ENCODE results near the gene FOXR2. TPM values are rescaled to one million over a fixed set of nuclear protein-coding genes. Genes with fewer than 3 reads are reported as not detected.

Gene FOXR2, protein sequence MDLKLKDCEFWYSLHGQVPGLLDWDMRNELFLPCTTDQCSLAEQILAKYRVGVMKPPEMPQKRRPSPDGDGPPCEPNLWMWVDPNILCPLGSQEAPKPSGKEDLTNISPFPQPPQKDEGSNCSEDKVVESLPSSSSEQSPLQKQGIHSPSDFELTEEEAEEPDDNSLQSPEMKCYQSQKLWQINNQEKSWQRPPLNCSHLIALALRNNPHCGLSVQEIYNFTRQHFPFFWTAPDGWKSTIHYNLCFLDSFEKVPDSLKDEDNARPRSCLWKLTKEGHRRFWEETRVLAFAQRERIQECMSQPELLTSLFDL
- total RNA-seq, result not detected
- long read RNA-seq, result 0 reads

DNA sequence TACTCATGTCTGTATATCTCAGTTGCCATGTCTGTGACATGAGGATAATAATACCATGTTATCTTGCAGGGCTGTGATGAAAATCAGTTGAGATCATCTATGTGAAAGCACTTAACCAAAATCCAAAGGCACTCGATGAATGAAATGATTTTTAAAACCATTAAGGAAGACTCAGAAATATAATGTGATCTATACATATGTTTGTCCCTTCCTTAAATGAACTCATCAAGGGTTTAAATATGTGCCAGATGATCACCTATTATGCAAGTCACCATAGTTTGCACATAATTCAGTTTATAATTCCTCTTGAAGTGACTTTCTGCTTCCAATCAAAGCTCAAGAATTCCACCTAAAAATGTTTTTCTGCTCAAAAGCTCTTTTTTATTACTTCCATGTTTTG lies at the start of gene FOXR2:
Gene FOXR2, plus strand, starts transcription at position 301 of the 400 bp plus-strand sequence. CDS start 312 bp downstream, outside the sequence.
- ATAC-seq (no peak), DNase-seq (no peak)
- intact Hi-C loops (cut with DNase I, micrococcal nuclease), result no loop called here

DNA sequence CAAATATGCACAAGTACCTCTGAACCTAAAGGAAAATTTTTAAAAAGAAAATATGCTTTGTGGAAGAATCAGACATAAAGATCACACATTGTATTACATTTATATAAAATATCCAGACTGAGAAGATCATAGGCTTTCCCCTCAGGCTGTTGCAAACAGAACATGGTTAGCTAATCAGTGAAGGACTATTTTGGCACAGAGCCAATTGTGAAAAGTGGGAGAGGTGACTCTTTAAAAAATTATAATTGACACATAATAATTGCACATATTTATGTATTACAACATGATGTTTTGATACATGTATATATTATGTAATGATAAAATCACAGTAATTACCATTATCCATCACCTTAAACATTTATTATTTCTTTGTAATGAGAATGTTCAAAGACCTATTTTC lies 44.1 kb upstream of the FOXR2 start:
- intact Hi-C loops (cut with DNase I, micrococcal nuclease), result no loop called here
- no peak for ATAC-seq
- no peak for DNase-seq

DNA sequence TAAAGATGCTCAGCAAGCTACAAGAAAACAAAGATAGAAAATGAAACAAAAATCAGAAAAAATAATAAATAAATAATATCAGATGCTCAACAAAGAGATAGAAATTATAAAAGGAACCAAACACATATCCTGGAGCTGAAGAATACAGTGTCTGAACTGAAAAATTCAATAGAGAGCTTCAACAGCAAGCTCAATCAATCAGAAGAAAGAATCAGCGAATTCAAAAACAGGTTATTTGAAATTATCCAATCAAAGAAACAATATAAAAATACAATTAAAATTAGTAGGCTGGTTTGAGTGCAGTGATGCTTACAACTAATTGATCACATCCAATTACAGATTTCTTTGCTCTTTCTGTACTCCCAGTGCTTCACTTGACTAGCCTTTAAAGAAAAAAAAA lies 40.8 kb upstream of the FOXR2 start:
- ATAC-seq (no peak), DNase-seq (no peak)
- intact Hi-C loops (cut with DNase I, micrococcal nuclease), result no loop called here

DNA sequence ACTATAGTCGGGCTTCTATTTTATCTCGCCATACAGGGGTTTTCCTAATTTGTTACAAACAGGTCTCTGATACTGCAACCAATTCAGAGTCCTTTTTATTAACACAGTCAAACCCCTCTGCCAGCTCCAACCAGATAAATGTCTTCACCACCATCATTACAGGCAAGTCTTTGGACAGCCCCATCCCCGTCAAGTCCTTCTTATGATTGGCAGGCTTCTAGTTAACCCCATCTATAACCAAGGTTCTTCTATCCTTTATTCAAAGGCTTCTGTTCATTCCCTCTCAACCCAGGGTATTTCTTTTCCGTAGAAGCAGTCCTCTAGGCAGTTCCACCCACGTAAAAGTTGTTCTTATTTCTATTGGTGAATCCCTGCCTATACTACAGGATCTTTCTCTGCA lies 29.9 kb upstream of the FOXR2 start:
- intact Hi-C loops (cut with DNase I, micrococcal nuclease), result no loop called here
- no peak for ATAC-seq

GRCh38 chrX:55593756-55594257 lies 29.4 kb upstream of the FOXR2 start:
- ATAC-seq, result no peak
- DNase-seq, result no peak
- intact Hi-C loops (cut with DNase I, micrococcal nuclease), result no loop called here

More for the DNA sequence above, 29.9 kb upstream of the FOXR2 start:
- DNase-seq, result no peak

DNA sequence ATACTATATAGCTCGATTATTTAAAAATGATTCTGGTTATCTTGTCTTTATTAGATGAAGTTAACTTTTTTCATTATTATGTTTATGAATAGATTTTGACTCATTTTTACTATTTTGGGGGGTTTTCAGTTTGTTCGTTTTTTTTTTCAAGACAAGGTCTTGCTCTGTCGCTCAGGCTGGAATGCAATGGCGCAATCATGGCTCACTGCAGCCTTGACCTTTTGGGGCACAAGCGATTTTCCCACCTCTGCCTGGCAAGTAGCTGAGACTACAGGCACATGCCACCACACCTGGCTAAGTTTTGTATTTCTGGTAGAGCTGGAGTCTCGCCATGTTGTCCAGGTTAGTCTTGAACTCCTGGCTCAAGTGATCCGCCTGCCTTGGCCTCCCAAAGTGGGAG lies 24.9 kb upstream of the FOXR2 start:
- ATAC-seq (no peak), DNase-seq (no peak)
- intact Hi-C loops (cut with DNase I, micrococcal nuclease), result no loop called here

GRCh38 chrX:55619547-55619946 lies 3.7 kb upstream of the FOXR2 start:
- intact Hi-C loops (cut with DNase I, micrococcal nuclease), result no loop called here
- DNase-seq (no peak), ATAC-seq (no peak)

- ATAC-seq (no peak), DNase-seq (no peak)
Observed at GRCh38 chrX:55624403-55624802, 1.2 kb downstream of the FOXR2 start.

GRCh38 chrX:55636109-55636508 lies 12.9 kb downstream of the FOXR2 start:
- no peak for DNase-seq
- intact Hi-C loops (cut with DNase I, micrococcal nuclease), result no loop called here
- no peak for ATAC-seq

More at GRCh38 chrX:55624403-55624802, 1.2 kb downstream of the FOXR2 start:
- intact Hi-C loops (cut with DNase I, micrococcal nuclease), result no loop called here

DNA sequence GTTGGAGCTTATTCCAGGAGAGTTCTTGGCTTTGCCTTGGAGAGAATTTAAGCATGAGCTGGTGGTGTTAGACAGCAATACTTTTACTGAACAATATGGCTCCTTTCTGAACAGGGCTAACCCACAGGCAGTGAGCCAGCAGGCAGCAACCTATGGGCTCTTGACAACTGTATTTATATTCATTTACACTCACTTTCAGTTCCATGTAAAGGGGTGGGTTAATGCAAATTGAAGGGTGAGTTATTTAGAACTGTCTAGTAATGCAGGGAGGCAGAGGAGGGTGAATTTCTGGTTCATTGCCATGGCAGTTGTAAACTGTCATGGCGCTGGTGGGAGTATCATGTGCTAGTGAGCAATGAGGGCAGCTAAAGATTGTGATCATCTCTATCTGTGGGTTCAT lies 15.7 kb downstream of the FOXR2 start:
- DNase-seq (no peak), ATAC-seq (no peak)
- intact Hi-C loops (cut with DNase I, micrococcal nuclease), result no loop called here

- DNase-seq, result no peak
- ATAC-seq, result no peak
- intact Hi-C loops (cut with DNase I, micrococcal nuclease), result no loop called here
Observed at GRCh38 chrX:55640854-55641253, 17.7 kb downstream of the FOXR2 start.

GRCh38 chrX:55648434-55648833 lies 25.2 kb downstream of the FOXR2 start:
- intact Hi-C loops (cut with DNase I, micrococcal nuclease), result no loop called here
- DNase-seq, result no peak
- no peak for ATAC-seq

GRCh38 chrX:55659931-55660330 lies 36.7 kb downstream of the FOXR2 start:
- ATAC-seq, result no peak
- intact Hi-C loops (cut with DNase I, micrococcal nuclease), result no loop called here

DNA sequence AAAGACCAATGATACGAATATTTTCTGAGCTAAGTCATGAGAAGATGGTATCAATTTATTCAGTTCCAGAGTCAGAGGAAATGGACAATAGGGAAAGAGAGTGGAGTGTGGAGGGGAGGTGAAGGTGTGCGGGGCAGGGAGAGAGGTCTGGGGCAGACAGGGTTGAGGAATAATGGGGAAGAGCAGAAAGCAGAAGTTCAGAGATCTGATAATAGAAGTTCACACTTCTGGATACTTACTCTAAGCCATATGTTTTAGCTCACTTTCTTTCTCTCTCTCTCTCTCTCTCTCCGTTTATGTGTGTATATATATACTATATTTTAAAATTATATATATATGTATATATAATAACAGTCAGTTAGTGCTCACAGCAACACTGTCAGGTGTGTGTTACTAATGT lies 40.4 kb downstream of the FOXR2 start:
- DNase-seq, result no peak
- ATAC-seq, result no peak
- intact Hi-C loops (cut with DNase I, micrococcal nuclease), result no loop called here

More at GRCh38 chrX:55659931-55660330, 36.7 kb downstream of the FOXR2 start:
- DNase-seq, result no peak

- intact Hi-C loops (cut with DNase I, micrococcal nuclease), result no loop called here
- ATAC-seq (no peak), DNase-seq (no peak)
Observed at GRCh38 chrX:55668084-55668483, 44.9 kb downstream of the FOXR2 start.

Other genes with a start within 250 kb of the FOXR2 start
- 1 to 10 TPM; 4.5 to 8.3 TPM for gene MAGEH1, start 171.3 kb upstream of the FOXR2 start, total RNA-seq
- gene USP51, start 133.6 kb upstream of the FOXR2 start, total RNA-seq, result under 1 TPM; 0.21 to 0.81 TPM
- 10 to 100 TPM; 10.9 to 12.7 TPM for gene RRAGB, start 94.3 kb downstream of the FOXR2 start, total RNA-seq

All from left colon (tissue), 2 donors.